Measurements from ENCODE around the gene WNT8A. TPM values are rescaled to one million over a fixed set of nuclear protein-coding genes. Genes with fewer than 3 reads are reported as not detected.
"Not testable (repeated sequence)": the region's sequence is repeated elsewhere in the genome, so short reads cannot be mapped to it uniquely, and the experiment has no call there.

WNT8A gene
- total and polyA plus RNA-seq, 2 of the 4 experiments (the other 2 are of a cell fraction), result not detected

GRCh38 chr5:138052718-138053117 is 31.1 kb upstream of the WNT8A start:
- H3K4me2 ChIP-seq (ENCODE audit: low read depth, low read length); H4K20me1 ChIP-seq (ENCODE audit: insufficient read depth, low read length); H2BK5ac ChIP-seq (ENCODE audit: low read depth, low read length, poor library complexity, severe bottlenecking); intact Hi-C loops (cut with micrococcal nuclease); BruUV-seq (replicated peaks); H2AK9ac ChIP-seq (replicated peaks; ENCODE audit: low read depth, low read length, poor library complexity); H3K56ac ChIP-seq (ENCODE audit: extremely low read depth, insufficient read depth, low read length); H3K79me1 ChIP-seq (ENCODE audit: low read depth in 1 of 2, low read length in 2 of 2); H3K27ac ChIP-seq (ENCODE audit: insufficient read depth, low read length); H2BK20ac ChIP-seq (ENCODE audit: low read depth, low read length); H2BK120ac ChIP-seq (ENCODE audit: low read depth, low read length); H3K23ac ChIP-seq (ENCODE audit: low read depth, low read length); H3K36me3 ChIP-seq (ENCODE audit: control insufficient read depth, insufficient read depth, low read length); ATAC-seq (ENCODE audit: low read depth); H2AK5ac ChIP-seq (ENCODE audit: low read depth, low read length); DNase-seq; H4K8ac ChIP-seq (ENCODE audit: low read depth in 2 of 2, low read length in 2 of 2); H3K14ac ChIP-seq (replicated peaks; ENCODE audit: low read depth, low read length); dilution Hi-C loops (cut with HindIII; ENCODE audit: low sequenced_read_pairs, unreplicated experiment); H3K4me1 ChIP-seq (ENCODE audit: control insufficient read depth, insufficient read depth, low read length); H3K9me3 ChIP-seq (ENCODE audit: control insufficient read depth, insufficient read depth, low read length); H3K4ac ChIP-seq (ENCODE audit: low read depth, low read length); H2AFZ ChIP-seq (replicated peaks; ENCODE audit: low read length, poor library complexity); H3K9ac ChIP-seq (ENCODE audit: low read depth, low read length); H4K91ac ChIP-seq (ENCODE audit: insufficient read depth, low read depth, low read length); H2BK15ac ChIP-seq (ENCODE audit: low read depth, low read length); H3K18ac ChIP-seq (ENCODE audit: low read depth, low read length); H4K5ac ChIP-seq (ENCODE audit: low read depth, low read length); POLR2A ChIA-PET (ENCODE audit: unreplicated experiment); H3K9me1 ChIP-seq (ENCODE audit: insufficient read depth, low read length); H3K4me3 ChIP-seq (ENCODE audit: insufficient read depth, low read depth, low read length): not testable (repeated sequence)
- CTCF ChIA-PET, result interaction anchor here (0.6 kb wide), 2 partner anchors 217 to 392 kb away, joined by 3 read pairs; no protein-coding TSS in a partner anchor
- no CpG with 5 or more reads among the region's 1 CpG for WGBS, 2 experiments (ENCODE audit: extremely low coverage in 2 of 2, insufficient read length in 1 of 2)
- H3K27me3 ChIP-seq (ENCODE audit: control insufficient read depth, insufficient read depth, low read length), result peaks cover 11% of the 10 kb centered on the region
- in situ Hi-C loops (cut with MboI; ENCODE audit: low sequenced_read_pairs), result loop anchor here (25.0 kb wide), 1 partner anchor 415 kb away; no protein-coding TSS in a partner anchor
